ENCODE results near the gene CEP131.
"Not testable (repeated sequence)": the region's sequence is repeated elsewhere in the genome, so short reads cannot be mapped to it uniquely, and the experiment has no call there.

CEP131 gene

DNA sequence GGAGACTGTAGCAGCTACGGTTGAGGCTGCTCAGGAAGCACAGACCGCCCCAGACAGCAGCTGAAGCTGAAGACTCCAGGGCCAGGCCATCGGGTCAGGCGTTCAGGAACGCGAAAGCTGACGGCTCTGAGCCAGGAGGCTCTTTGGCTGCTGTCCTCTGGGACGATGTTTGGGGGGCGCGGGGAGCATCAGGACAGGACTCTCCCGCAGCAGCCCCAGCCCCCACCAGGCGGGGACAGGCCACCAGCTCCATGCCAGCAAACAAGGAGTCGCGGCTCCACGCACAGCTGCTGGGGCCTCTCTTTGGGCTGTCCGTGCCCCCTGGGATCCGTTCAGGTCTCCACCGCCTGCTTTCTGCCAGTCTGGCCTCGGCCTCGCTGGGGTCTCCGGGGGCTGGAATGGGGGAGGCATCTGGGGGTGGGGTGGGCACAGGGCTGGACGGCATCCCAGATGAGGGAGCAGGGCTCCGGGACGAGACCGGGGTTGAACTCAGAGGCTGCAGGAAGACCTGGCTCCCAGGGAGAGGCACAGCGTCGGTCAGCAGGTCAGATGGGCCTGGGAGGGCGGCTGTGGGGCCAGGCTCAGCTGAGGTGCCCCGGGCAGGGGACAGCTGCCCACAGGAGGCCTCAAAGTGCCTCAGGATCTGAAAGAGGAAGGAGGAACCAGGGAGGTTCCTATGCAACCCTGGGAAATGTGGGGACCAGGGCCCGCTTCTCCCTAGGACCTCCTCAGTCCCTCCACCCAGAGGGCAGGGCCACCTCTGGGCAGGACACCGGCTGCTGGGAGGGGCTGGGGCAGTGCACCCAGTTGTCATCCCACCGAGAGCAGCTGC, 6.3 kb upstream of the CEP131 start:
- no peaks in the 10 kb centered on the region for H3K27me3 ChIP-seq (ENCODE audit: control insufficient read depth in 1 of 2, insufficient read depth in 2 of 2, low read length in 2 of 2)
- no peak overlapping the region for H3K27ac ChIP-seq (ENCODE audit: low read depth, low read length)
- H3K4me3 ChIP-seq (ENCODE audit: low read depth in 1 of 2, low read length in 2 of 2), result no peak overlapping the region
- no peaks in the 10 kb centered on the region for H3K4me1 ChIP-seq (ENCODE audit: insufficient read depth, low read length)
- H3K9ac ChIP-seq (ENCODE audit: low read length), result no peak overlapping the region
- H3K9me3 ChIP-seq (ENCODE audit: low read length), result no peaks in the 10 kb centered on the region
- peaks cover 13% of the 10 kb centered on the region for H3K36me3 ChIP-seq (ENCODE audit: insufficient read depth, low read length)

- H3K36me3 ChIP-seq (ENCODE audit: insufficient read depth, low read length), result peaks cover 13% of the 10 kb centered on the region
- H3K4me1 ChIP-seq (ENCODE audit: insufficient read depth, low read length), result no peaks in the 10 kb centered on the region
Observed at GRCh38 chr17:81228420-81228819, 5.7 kb upstream of the CEP131 start.

DNA sequence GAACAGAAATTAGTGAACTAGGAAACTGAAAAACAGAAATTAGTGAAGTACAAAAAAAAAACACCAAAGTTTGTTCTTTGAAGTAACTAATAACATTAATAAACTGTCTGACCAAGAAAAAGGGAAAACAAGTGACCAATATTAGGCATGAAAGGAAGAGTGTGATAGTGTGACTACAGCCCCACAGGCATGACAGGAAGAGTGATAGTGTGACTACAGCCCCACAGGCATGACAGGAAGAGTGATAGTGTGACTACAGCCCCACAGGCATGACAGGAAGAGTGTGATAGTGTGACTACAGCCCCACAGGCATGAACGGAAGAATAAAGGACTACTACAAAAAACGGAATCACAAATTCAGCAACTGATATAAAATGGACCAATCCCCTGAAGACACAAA, 4.9 kb upstream of the CEP131 start:
- H3K9me3 ChIP-seq (ENCODE audit: low read length); H3K4me1 ChIP-seq (ENCODE audit: insufficient read depth, low read length); H3K27ac ChIP-seq (ENCODE audit: low read depth, low read length); H3K4me3 ChIP-seq (ENCODE audit: low read depth in 1 of 2, low read length in 2 of 2); H3K27me3 ChIP-seq (ENCODE audit: control insufficient read depth in 1 of 2, insufficient read depth in 2 of 2, low read length in 2 of 2); H3K9ac ChIP-seq (ENCODE audit: low read length): not testable (repeated sequence)
- peaks cover 13% of the 10 kb centered on the region for H3K36me3 ChIP-seq (ENCODE audit: insufficient read depth, low read length)

More at GRCh38 chr17:81228420-81228819, 5.7 kb upstream of the CEP131 start:
- no peak overlapping the region for H3K27ac ChIP-seq (ENCODE audit: low read depth, low read length)
- H3K27me3 ChIP-seq (ENCODE audit: control insufficient read depth in 1 of 2, insufficient read depth in 2 of 2, low read length in 2 of 2), result no peaks in the 10 kb centered on the region
- H3K9ac ChIP-seq (ENCODE audit: low read length), result no peak overlapping the region
- no peak overlapping the region for H3K4me3 ChIP-seq (ENCODE audit: low read depth in 1 of 2, low read length in 2 of 2)
- H3K9me3 ChIP-seq (ENCODE audit: low read length), result no peaks in the 10 kb centered on the region

DNA sequence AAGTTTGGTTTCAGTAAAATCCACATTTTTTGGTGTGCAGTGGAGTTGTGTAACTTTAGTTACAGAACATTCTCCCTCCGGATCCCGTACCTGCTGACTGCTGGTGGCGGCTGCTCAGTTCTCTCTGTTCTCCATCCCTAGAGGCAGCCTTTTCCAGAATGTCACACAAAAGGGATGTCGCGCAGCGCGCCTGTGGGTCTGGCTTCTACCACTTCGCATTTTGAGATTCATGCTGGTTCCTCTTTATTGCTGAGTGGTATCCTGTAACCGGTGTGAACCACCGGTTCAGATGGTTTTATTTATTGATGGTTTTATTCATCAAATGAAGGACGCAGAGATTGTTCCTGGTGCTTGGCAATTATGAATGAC, 981 bp upstream of the CEP131 start:
- peak overlapping the region; percentile 44 to 49 for H3K4me3 ChIP-seq (ENCODE audit: low read depth in 1 of 2, low read length in 2 of 2)
- peak overlapping the region; percentile 61 for H3K27ac ChIP-seq (ENCODE audit: low read depth, low read length)
- H3K9ac ChIP-seq (ENCODE audit: low read length), result peak overlapping the region; percentile 21

GRCh38 chr17:81222620-81222905, 202 bp downstream of the CEP131 start:
- Histone ChIP-seq H3K9ac (ENCODE audit: low read length) (peak overlapping the region; percentile 61), H3K27ac (ENCODE audit: low read depth, low read length) (peak overlapping the region; percentile 44), H3K9me3 (ENCODE audit: low read length) (no peaks in the 10 kb centered on the region), H3K4me3 (ENCODE audit: low read depth in 1 of 2, low read length in 2 of 2) (peak overlapping the region; percentile 65 to 89), H3K36me3 (ENCODE audit: insufficient read depth, low read length) (no peaks in the 10 kb centered on the region), H3K4me1 (ENCODE audit: insufficient read depth, low read length) (peaks cover 14% of the 10 kb centered on the region), H3K27me3 (ENCODE audit: control insufficient read depth in 1 of 2, insufficient read depth in 2 of 2, low read length in 2 of 2) (no peaks in the 10 kb centered on the region)

More for the DNA sequence above, 981 bp upstream of the CEP131 start:
- no peaks in the 10 kb centered on the region for H3K9me3 ChIP-seq (ENCODE audit: low read length)
- no peaks in the 10 kb centered on the region for H3K36me3 ChIP-seq (ENCODE audit: insufficient read depth, low read length)
- no peaks in the 10 kb centered on the region for H3K27me3 ChIP-seq (ENCODE audit: control insufficient read depth in 1 of 2, insufficient read depth in 2 of 2, low read length in 2 of 2)
- H3K4me1 ChIP-seq (ENCODE audit: insufficient read depth, low read length), result peaks cover 14% of the 10 kb centered on the region

DNA sequence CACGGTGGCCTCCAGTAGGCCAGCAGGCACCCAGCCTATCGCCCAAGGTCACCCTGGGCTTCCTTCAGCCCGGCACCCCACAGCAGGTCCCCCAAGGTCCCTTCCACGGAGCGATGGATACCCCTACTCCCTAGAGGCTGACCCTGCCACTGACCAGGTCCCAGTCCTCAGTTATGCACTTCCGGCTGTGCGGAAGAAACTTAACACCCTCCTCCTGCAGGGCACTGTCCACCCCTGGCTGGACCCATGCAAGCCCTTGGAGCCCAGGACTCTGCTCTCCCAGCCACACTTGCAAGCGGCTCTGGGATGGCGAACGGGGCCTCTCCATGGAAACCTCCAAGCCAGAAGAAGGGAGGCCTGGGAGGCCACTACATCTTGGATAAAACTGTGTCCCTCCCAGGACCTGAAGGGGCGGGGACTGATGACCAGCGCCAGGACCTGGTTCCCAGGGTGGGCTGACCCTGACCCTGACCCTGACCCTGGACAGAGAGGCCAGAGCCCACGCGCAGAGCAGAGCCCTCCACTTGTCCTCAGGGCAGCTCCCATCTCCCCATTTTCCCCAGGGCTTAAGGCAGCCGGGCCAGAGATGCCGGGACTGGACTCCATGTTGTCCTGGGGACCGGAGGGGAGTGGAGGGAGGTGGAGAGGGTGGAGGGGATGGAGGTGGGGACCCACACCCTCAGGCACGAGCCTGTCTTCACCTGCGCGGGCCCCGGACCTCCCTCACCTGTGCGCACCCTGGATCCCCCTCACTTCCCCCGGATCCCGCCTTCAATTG, 734 bp downstream of the CEP131 start:
- peak overlapping the region; percentile 61 for H3K9ac ChIP-seq (ENCODE audit: low read length)
- H3K4me1 ChIP-seq (ENCODE audit: insufficient read depth, low read length), result peaks cover 14% of the 10 kb centered on the region
- H3K4me3 ChIP-seq (ENCODE audit: low read depth in 1 of 2, low read length in 2 of 2), result peak overlapping the region; percentile 65 to 89
- no peaks in the 10 kb centered on the region for H3K27me3 ChIP-seq (ENCODE audit: control insufficient read depth in 1 of 2, insufficient read depth in 2 of 2, low read length in 2 of 2)
- H3K9me3 ChIP-seq (ENCODE audit: low read length), result no peaks in the 10 kb centered on the region
- peak overlapping the region; percentile 44 for H3K27ac ChIP-seq (ENCODE audit: low read depth, low read length)
- no peaks in the 10 kb centered on the region for H3K36me3 ChIP-seq (ENCODE audit: insufficient read depth, low read length)

DNA sequence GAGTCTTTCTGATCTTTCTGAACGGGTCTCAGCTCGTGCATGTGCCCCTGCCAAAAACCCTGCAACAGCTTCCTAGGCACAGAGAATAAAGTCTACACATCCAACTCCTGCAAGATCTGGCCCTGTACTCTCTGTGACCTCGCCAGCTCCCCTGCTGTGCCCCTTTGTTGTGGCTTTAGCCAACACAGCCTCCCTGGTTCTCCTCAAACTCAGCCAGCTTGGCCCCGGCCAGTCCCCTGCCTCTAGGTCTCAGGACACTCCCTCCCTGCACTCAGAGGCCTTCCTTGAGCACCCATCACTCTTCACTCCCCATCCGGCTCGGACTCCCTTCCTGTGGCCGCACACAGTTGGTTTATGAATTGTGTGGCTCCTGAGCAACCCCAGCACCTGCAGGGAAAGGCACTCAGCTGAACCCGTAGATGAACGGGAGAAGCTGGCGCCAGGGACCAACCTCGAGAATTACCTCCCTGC, 1.4 kb downstream of the CEP131 start:
- Histone ChIP-seq H3K9ac (ENCODE audit: low read length) (no peak overlapping the region), H3K4me1 (ENCODE audit: insufficient read depth, low read length) (peaks cover 14% of the 10 kb centered on the region), H3K27ac (ENCODE audit: low read depth, low read length) (no peak overlapping the region), H3K9me3 (ENCODE audit: low read length) (no peaks in the 10 kb centered on the region), H3K36me3 (ENCODE audit: insufficient read depth, low read length) (no peaks in the 10 kb centered on the region), H3K4me3 (ENCODE audit: low read depth in 1 of 2, low read length in 2 of 2) (no peak overlapping the region), H3K27me3 (ENCODE audit: control insufficient read depth in 1 of 2, insufficient read depth in 2 of 2, low read length in 2 of 2) (no peaks in the 10 kb centered on the region)

DNA sequence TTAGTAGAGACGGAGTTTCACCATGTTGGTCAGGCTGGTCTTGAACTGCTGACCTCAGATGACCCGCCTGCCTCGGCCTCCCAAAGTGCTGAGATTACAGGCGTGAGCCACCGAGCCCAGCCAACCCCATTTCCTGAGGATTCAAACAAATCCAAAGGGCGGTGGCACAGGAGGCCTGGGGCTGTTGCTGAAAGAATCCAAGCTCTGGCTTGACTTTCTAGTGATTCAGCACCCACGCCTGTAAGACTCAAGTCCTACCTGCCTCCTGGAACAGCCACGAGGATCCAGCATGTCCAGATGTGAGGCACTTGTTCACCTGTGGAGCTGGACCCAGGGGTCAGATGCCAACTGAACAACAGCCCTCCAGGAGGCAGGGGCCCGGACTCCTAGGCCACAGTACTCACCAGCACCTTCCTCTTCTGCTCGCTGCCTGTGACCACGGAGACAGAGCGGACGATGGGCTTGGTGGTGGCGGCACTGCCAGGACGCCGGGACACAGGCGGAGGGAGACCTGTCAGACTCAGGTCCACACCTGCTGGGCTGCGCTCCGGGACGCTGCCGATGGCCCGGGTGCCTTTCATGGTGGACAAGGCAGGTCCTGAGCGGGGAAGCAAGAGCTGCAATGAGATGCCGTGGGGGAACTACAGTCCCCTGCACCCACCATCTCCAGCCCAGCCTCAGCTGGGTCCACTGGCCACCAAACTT, 3.1 kb downstream of the CEP131 start:
- Histone ChIP-seq H3K36me3 (ENCODE audit: insufficient read depth, low read length) (no peaks in the 10 kb centered on the region), H3K27me3 (ENCODE audit: control insufficient read depth in 1 of 2, insufficient read depth in 2 of 2, low read length in 2 of 2) (no peaks in the 10 kb centered on the region), H3K9ac (ENCODE audit: low read length) (no peak overlapping the region), H3K4me1 (ENCODE audit: insufficient read depth, low read length) (peaks cover 14% of the 10 kb centered on the region), H3K4me3 (ENCODE audit: low read depth in 1 of 2, low read length in 2 of 2) (no peak overlapping the region), H3K9me3 (ENCODE audit: low read length) (no peaks in the 10 kb centered on the region), H3K27ac (ENCODE audit: low read depth, low read length) (no peak overlapping the region)

GRCh38 chr17:81218991-81219390, 3.8 kb downstream of the CEP131 start:
- H3K9me3 ChIP-seq (ENCODE audit: low read length), result no peaks in the 10 kb centered on the region
- peaks cover 14% of the 10 kb centered on the region for H3K4me1 ChIP-seq (ENCODE audit: insufficient read depth, low read length)
- H3K36me3 ChIP-seq (ENCODE audit: insufficient read depth, low read length), result no peaks in the 10 kb centered on the region
- H3K27me3 ChIP-seq (ENCODE audit: control insufficient read depth in 1 of 2, insufficient read depth in 2 of 2, low read length in 2 of 2), result no peaks in the 10 kb centered on the region
- H3K4me3 ChIP-seq (ENCODE audit: low read depth in 1 of 2, low read length in 2 of 2), result no peak overlapping the region
- H3K27ac ChIP-seq (ENCODE audit: low read depth, low read length), result no peak overlapping the region
- no peak overlapping the region for H3K9ac ChIP-seq (ENCODE audit: low read length)

GRCh38 chr17:81218459-81218858, 4.3 kb downstream of the CEP131 start:
- peaks cover 14% of the 10 kb centered on the region for H3K4me1 ChIP-seq (ENCODE audit: insufficient read depth, low read length)
- H3K9ac ChIP-seq (ENCODE audit: low read length), result no peak overlapping the region
- no peaks in the 10 kb centered on the region for H3K36me3 ChIP-seq (ENCODE audit: insufficient read depth, low read length)
- H3K27me3 ChIP-seq (ENCODE audit: control insufficient read depth in 1 of 2, insufficient read depth in 2 of 2, low read length in 2 of 2), result no peaks in the 10 kb centered on the region
- H3K27ac ChIP-seq (ENCODE audit: low read depth, low read length), result no peak overlapping the region
- no peaks in the 10 kb centered on the region for H3K9me3 ChIP-seq (ENCODE audit: low read length)
- H3K4me3 ChIP-seq (ENCODE audit: low read depth in 1 of 2, low read length in 2 of 2), result no peak overlapping the region

- H3K36me3 ChIP-seq (ENCODE audit: insufficient read depth, low read length), result no peaks in the 10 kb centered on the region
- H3K4me1 ChIP-seq (ENCODE audit: insufficient read depth, low read length), result peaks cover 14% of the 10 kb centered on the region
- no peak overlapping the region for H3K27ac ChIP-seq (ENCODE audit: low read depth, low read length)
- no peak overlapping the region for H3K9ac ChIP-seq (ENCODE audit: low read length)
- no peaks in the 10 kb centered on the region for H3K9me3 ChIP-seq (ENCODE audit: low read length)
- no peaks in the 10 kb centered on the region for H3K27me3 ChIP-seq (ENCODE audit: control insufficient read depth in 1 of 2, insufficient read depth in 2 of 2, low read length in 2 of 2)
- H3K4me3 ChIP-seq (ENCODE audit: low read depth in 1 of 2, low read length in 2 of 2), result no peak overlapping the region
Observed at GRCh38 chr17:81217491-81217890, 5.3 kb downstream of the CEP131 start.

Data from muscle layer of colon (tissue), 2 donors.